SJCRH30 (cell line): ENCODE data around the gene GLA. TPM values are rescaled to one million over a fixed set of nuclear protein-coding genes. Genes with fewer than 3 reads are reported as not detected.

Experiments
- DNase-seq, 2 experiments: peaks; one replicate each; pipeline ENCODE4 v3.0.0-alpha.2; 2015 to 2020
- H3K27ac ChIP-seq: fragments of 250-450 bp; sonication (Bioruptor Pico); 2 replicates; pipeline ENCODE4 v1.5.1; 2020; ENCODE audit warnings: mild to moderate bottlenecking, moderate library complexity
- H3K27me3 ChIP-seq: fragments of 250-450 bp; sonication (Bioruptor Pico); 2 replicates; pipeline ENCODE4 v1.5.1; 2020; ENCODE audit warnings: mild to moderate bottlenecking, moderate library complexity
- H3K36me3 ChIP-seq: fragments of 250-450 bp; sonication (Bioruptor Pico); 2 replicates; pipeline ENCODE4 v1.5.1; 2020; ENCODE audit warnings: mild to moderate bottlenecking, moderate library complexity
- H3K4me1 ChIP-seq: fragments of 250-450 bp; sonication (Bioruptor Pico); 2 replicates; pipeline ENCODE4 v1.5.1; 2020; ENCODE audit warnings: mild to moderate bottlenecking, moderate library complexity
- H3K4me3 ChIP-seq: fragments of 250-450 bp; sonication (Bioruptor Pico); 2 replicates; pipeline ENCODE4 v1.5.1; 2020; ENCODE audit warnings: mild to moderate bottlenecking, moderate library complexity
- H3K9me3 ChIP-seq: fragments of 250-450 bp; sonication (Bioruptor Pico); replicated peaks from 2 replicates; pipeline ENCODE4 v1.5.1; 2020; ENCODE audit warnings: mild to moderate bottlenecking, moderate library complexity
- total RNA-seq: library from RNA; depleted of rRNA; stranded (reverse); fragments of >200 nt; shearing (Covaris generic); gene quantifications from 2 replicates; pipeline ENCODE4 v1.2.3, GENCODE V29; 2014

The GLA gene
- total RNA-seq, 1 experiment from 2014 or later = 55.9 TPM

GRCh38 chrX:101415180-101416145, 7.7 kb upstream of the GLA start:
- peak; percentile 34 to 84 for DNase-seq
- Histone ChIP-seq H3K27ac (no peak overlapping the region), H3K9me3 (no peaks in the 10 kb centered on the region), H3K4me3 (no peak overlapping the region), H3K36me3 (0 out of 2 replicates have a peak, but pooled peaks cover 5% of the 10 kb centered on the region), H3K4me1 (no peaks in the 10 kb centered on the region), H3K27me3 (no peaks in the 10 kb centered on the region)

GRCh38 chrX:101411984-101412383, 4.3 kb upstream of the GLA start:
- Histone ChIP-seq H3K4me3 (no peak overlapping the region), H3K9me3 (no peaks in the 10 kb centered on the region), H3K27ac (no peak overlapping the region), H3K27me3 (no peaks in the 10 kb centered on the region), H3K36me3 (0 out of 2 replicates have a peak, but pooled peaks cover 5% of the 10 kb centered on the region), H3K4me1 (no peaks in the 10 kb centered on the region)
- DNase-seq = no peak

- Histone ChIP-seq H3K4me3 (no peak overlapping the region), H3K27ac (no peak overlapping the region)
- no peak for DNase-seq
Observed at GRCh38 chrX:101410461-101410860, 2.7 kb upstream of the GLA start.

GRCh38 chrX:101409043-101409442, 1.3 kb upstream of the GLA start:
- H3K27ac ChIP-seq = peak overlapping the region; percentile 82; the same call in 1 of the 2 replicates
- H3K9me3 ChIP-seq = no peaks in the 10 kb centered on the region
- DNase-seq = no peak
- no peaks in the 10 kb centered on the region for H3K4me1 ChIP-seq
- peak overlapping the region; percentile 71 for H3K4me3 ChIP-seq
- no peaks in the 10 kb centered on the region for H3K27me3 ChIP-seq
- H3K36me3 ChIP-seq = 0 out of 2 replicates have a peak, but pooled peaks cover 3% of the 10 kb centered on the region

More at GRCh38 chrX:101410461-101410860, 2.7 kb upstream of the GLA start:
- Histone ChIP-seq H3K36me3 (0 out of 2 replicates have a peak, but pooled peaks cover 5% of the 10 kb centered on the region), H3K27me3 (no peaks in the 10 kb centered on the region), H3K9me3 (no peaks in the 10 kb centered on the region), H3K4me1 (no peaks in the 10 kb centered on the region)

DNA sequence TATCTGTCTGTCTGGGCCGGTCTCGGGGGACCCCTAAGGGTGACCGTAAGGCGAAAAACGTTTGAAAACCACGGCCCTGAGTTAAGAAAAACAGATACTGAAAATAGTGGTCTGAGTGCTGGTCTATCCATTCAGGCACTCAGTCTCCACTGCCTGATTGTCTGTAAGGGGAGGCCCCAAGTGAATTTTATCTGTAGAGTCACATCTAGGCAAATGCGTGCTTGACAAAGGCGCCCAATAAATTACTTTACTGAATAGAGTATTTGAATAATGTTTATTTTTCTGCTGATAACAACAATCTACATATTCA, 762 bp upstream of the GLA start:
- Histone ChIP-seq H3K4me1 (no peaks in the 10 kb centered on the region), H3K36me3 (0 out of 2 replicates have a peak, but pooled peaks cover 3% of the 10 kb centered on the region), H3K27ac (peak overlapping the region; percentile 82), H3K27me3 (no peaks in the 10 kb centered on the region), H3K9me3 (no peaks in the 10 kb centered on the region), H3K4me3 (peak overlapping the region; percentile 71)
- no peak for DNase-seq

DNA sequence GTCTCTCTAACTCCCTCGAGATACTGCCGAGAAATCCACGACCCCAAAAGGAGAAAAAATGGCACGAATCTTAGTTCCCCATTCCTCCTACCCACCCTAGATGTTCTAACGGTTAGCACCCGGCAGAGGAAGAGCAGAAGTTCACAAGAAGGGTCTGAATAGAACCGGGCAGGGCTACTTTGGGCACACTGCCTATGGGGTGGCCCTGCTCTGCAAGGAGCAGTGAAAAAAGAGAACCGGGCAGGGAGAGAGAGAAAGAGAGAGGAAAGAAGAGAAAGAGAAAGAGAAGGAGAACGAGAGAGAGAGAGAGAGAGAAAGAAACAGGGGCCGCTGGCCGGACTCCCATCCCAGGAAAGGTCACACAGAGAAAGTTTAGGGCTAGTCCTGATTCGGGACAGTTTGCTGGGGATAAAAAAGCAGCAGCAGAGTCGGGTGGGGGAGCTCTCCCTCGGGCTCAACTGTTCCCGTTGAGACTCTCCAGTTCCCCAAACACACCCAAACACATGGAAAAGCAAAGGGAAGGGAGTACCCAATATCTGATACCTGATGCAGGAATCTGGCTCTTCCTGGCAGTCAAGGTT, 468 bp downstream of the GLA start:
- no peaks in the 10 kb centered on the region for H3K27me3 ChIP-seq
- DNase-seq = peak in 1 of 2 experiments; percentile 23
- H3K4me3 ChIP-seq = peak overlapping the region; percentile 71
- 0 out of 2 replicates have a peak, but pooled peaks cover 3% of the 10 kb centered on the region for H3K36me3 ChIP-seq
- H3K27ac ChIP-seq = peak overlapping the region; percentile 82
- no peaks in the 10 kb centered on the region for H3K4me1 ChIP-seq
- no peaks in the 10 kb centered on the region for H3K9me3 ChIP-seq

GRCh38 chrX:101399825-101400224, 7.9 kb downstream of the GLA start:
- no peak overlapping the region for H3K4me3 ChIP-seq
- no peak for DNase-seq
- H3K27me3 ChIP-seq = no peaks in the 10 kb centered on the region
- H3K4me1 ChIP-seq = no peaks in the 10 kb centered on the region
- H3K36me3 ChIP-seq = peaks cover 16% of the 10 kb centered on the region
- no peak overlapping the region for H3K27ac ChIP-seq
- no peaks in the 10 kb centered on the region for H3K9me3 ChIP-seq

DNA sequence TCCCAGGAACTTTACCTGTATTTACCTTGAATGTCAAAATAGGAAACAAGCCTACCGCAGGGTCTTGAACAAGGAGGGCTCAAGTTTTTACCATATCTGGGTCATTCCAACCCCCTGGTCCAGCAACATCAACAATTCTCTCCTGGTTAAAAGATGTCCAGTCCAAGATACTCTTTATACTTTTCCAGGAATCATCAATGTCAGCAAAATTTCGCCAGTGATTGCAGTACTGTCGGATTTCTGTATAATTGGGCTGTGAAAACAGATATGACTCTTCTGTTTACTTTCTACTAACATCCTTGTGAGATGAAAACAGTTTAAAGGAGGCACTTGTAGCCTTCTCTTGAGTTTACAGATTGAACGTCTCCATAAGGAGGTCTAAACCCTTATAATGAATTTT, 9.0 kb downstream of the GLA start:
- no peak for DNase-seq
- Histone ChIP-seq H3K36me3 (peaks cover 22% of the 10 kb centered on the region), H3K4me3 (no peak overlapping the region), H3K27me3 (no peaks in the 10 kb centered on the region), H3K9me3 (no peaks in the 10 kb centered on the region), H3K27ac (no peak overlapping the region), H3K4me1 (no peaks in the 10 kb centered on the region)

GRCh38 chrX:101397779-101398178, 9.9 kb downstream of the GLA start:
- no peak for DNase-seq

GRCh38 chrX:101395789-101396188, 11.9 kb downstream of the GLA start:
- no peaks in the 10 kb centered on the region for H3K9me3 ChIP-seq
- no peak for DNase-seq
- no peaks in the 10 kb centered on the region for H3K4me1 ChIP-seq

More at GRCh38 chrX:101397779-101398178, 9.9 kb downstream of the GLA start:
- H3K4me1 ChIP-seq = no peaks in the 10 kb centered on the region
- H3K9me3 ChIP-seq = no peaks in the 10 kb centered on the region
- H3K4me3 ChIP-seq = no peak overlapping the region
- peaks cover 29% of the 10 kb centered on the region for H3K36me3 ChIP-seq
- H3K27me3 ChIP-seq = no peaks in the 10 kb centered on the region
- H3K27ac ChIP-seq = no peak overlapping the region

DNA sequence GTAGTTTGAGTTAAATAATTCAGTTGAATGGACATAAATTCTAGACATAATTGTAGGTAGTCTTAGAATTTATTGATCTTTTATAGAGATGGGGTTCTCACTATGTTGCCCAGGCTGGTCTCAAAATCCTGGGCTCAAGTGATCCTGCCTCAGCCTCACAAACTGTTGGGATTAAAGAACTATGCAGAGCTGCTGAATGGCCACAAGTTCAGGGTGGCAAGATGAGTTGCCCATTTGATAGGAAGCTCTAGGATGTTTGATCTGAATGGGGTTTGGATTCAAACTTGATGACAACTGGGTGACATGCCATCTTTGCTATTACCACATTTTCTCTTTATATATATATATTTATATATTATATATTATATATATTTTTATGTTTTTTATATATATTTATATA, 13.4 kb downstream of the GLA start:
- no peak for DNase-seq
- H3K4me3 ChIP-seq = no peak overlapping the region

More at GRCh38 chrX:101395789-101396188, 11.9 kb downstream of the GLA start:
- no peak overlapping the region for H3K4me3 ChIP-seq
- peaks cover 47% of the 10 kb centered on the region for H3K36me3 ChIP-seq
- no peak overlapping the region for H3K27ac ChIP-seq
- no peaks in the 10 kb centered on the region for H3K27me3 ChIP-seq

GRCh38 chrX:101393530-101394305, 14.0 kb downstream of the GLA start:
- Histone ChIP-seq H3K4me1 (no peaks in the 10 kb centered on the region), H3K36me3 (peaks cover 47% of the 10 kb centered on the region), H3K27me3 (no peaks in the 10 kb centered on the region), H3K27ac (peak overlapping the region; percentile 12; the same call in 1 of the 2 replicates), H3K9me3 (no peaks in the 10 kb centered on the region), H3K4me3 (no peak overlapping the region)
- DNase-seq = no peak

More for the DNA sequence above, 13.4 kb downstream of the GLA start:
- Histone ChIP-seq H3K27ac (no peak overlapping the region), H3K27me3 (no peaks in the 10 kb centered on the region), H3K9me3 (no peaks in the 10 kb centered on the region), H3K4me1 (no peaks in the 10 kb centered on the region), H3K36me3 (peaks cover 47% of the 10 kb centered on the region)

GRCh38 chrX:101391831-101392230, 15.9 kb downstream of the GLA start:
- no peak for DNase-seq
- H3K27me3 ChIP-seq = no peaks in the 10 kb centered on the region
- peak overlapping the region; percentile 86 for H3K4me3 ChIP-seq
- H3K27ac ChIP-seq = peak overlapping the region; percentile 87
- H3K36me3 ChIP-seq = peaks cover 47% of the 10 kb centered on the region
- H3K9me3 ChIP-seq = no peaks in the 10 kb centered on the region
- no peaks in the 10 kb centered on the region for H3K4me1 ChIP-seq

- H3K9me3 ChIP-seq = no peaks in the 10 kb centered on the region
- no peaks in the 10 kb centered on the region for H3K27me3 ChIP-seq
- H3K27ac ChIP-seq = peak within 1 kb of the TSS; percentile 87
- H3K4me1 ChIP-seq = no peaks in the 10 kb centered on the region
- peaks cover 43% of the 10 kb centered on the region for H3K36me3 ChIP-seq
- peak within 1 kb of the TSS; percentile 86 for H3K4me3 ChIP-seq
- peak; percentile 92 to 95 for DNase-seq
Observed at GRCh38 chrX:101390664-101391525, 16.8 kb downstream of the GLA start, which contains the start of gene RPL36A. TSS of gene RPL36A (plus strand) at chrX:101391011. CDS start at chrX:101391044, 33 bp downstream.
